ENCODE results near the gene IGSF22.

DNA sequence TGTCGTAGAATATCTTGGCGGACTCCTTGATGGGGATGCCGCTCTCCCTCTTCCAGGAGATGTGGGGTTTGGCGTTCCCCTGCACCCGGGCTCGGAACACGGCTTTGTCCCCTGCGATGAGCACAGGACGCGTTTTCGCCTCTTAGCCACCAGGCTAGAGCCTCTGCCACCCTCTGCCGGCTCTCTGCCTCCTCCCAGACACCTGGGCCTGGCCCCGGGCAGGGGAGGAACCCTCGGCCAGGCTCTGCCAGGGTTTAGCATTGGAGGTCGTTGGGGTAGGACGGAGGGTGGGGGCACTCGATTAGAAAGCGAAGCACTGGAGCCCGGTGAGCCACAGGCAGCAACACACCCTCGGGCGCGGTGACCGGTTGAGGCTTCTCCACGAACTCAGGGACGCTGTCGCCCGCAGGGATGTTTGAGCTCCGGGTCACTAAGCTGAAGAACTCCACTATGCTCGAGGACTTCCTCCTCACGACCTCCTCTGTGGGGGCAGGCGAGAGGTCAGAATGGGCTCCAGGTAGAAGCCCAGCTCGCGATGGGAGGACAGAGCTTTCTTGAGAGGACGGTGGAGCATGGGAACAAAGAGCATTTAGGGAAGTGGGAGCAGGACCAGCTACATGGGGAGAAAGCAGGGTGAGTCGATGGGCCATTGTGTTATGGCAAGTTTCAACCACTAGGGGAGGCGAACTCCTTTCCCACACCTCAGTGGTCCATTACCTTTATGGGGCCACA is 4.3 kb downstream of the IGSF22 start:
- no peak for TF ChIP-seq POLR2A (IDR thresholded peaks at IDR 0.05; ENCODE audit: low read depth, low read length)
- TF ChIP-seq POLR2AphosphoS5 (IDR thresholded peaks at IDR 0.05; ENCODE audit: low read depth, low read length): no peak
- no peak for TF ChIP-seq TAF1 (IDR thresholded peaks at IDR 0.05; ENCODE audit: low read depth, low read length)
